GM12873 (cell line): ENCODE data around the gene SAMHD1.

Experiments used
- TF ChIP-seq, protein P1 (sequence below): IDR thresholded peaks from 2 replicates; pipeline ENCODE4 v1.5.1; 2012; ENCODE audit warnings: low read depth, mild to moderate bottlenecking, moderate library complexity, low read length, control low read depth; ENCODE audit not compliant: insufficient read depth; ENCODE audit errors: missing control alignments

SAMHD1 gene

GRCh38 chr20:36860339-36860738 is 91.2 kb downstream of the SAMHD1 start:
- TF ChIP-seq, protein P1, sequence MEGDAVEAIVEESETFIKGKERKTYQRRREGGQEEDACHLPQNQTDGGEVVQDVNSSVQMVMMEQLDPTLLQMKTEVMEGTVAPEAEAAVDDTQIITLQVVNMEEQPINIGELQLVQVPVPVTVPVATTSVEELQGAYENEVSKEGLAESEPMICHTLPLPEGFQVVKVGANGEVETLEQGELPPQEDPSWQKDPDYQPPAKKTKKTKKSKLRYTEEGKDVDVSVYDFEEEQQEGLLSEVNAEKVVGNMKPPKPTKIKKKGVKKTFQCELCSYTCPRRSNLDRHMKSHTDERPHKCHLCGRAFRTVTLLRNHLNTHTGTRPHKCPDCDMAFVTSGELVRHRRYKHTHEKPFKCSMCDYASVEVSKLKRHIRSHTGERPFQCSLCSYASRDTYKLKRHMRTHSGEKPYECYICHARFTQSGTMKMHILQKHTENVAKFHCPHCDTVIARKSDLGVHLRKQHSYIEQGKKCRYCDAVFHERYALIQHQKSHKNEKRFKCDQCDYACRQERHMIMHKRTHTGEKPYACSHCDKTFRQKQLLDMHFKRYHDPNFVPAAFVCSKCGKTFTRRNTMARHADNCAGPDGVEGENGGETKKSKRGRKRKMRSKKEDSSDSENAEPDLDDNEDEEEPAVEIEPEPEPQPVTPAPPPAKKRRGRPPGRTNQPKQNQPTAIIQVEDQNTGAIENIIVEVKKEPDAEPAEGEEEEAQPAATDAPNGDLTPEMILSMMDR: no peak

GRCh38 chr20:36859700-36860330 is 91.7 kb downstream of the SAMHD1 start:
- TF ChIP-seq, protein P1: no peak

DNA sequence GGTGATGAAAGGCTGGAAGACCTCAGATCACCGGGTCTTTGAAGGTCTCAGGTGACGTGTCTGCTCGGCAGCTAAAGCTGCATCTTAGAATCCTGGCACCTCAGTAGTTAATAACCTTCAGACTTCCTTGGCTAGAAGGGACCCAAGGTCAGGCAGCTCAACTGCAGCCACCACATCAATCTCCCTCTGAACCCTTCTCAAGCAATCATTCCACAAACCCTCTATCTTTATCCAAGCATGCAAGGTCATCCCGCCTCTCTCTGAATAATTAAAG is 92.3 kb downstream of the SAMHD1 start:
- TF ChIP-seq, protein P1: no peak

DNA sequence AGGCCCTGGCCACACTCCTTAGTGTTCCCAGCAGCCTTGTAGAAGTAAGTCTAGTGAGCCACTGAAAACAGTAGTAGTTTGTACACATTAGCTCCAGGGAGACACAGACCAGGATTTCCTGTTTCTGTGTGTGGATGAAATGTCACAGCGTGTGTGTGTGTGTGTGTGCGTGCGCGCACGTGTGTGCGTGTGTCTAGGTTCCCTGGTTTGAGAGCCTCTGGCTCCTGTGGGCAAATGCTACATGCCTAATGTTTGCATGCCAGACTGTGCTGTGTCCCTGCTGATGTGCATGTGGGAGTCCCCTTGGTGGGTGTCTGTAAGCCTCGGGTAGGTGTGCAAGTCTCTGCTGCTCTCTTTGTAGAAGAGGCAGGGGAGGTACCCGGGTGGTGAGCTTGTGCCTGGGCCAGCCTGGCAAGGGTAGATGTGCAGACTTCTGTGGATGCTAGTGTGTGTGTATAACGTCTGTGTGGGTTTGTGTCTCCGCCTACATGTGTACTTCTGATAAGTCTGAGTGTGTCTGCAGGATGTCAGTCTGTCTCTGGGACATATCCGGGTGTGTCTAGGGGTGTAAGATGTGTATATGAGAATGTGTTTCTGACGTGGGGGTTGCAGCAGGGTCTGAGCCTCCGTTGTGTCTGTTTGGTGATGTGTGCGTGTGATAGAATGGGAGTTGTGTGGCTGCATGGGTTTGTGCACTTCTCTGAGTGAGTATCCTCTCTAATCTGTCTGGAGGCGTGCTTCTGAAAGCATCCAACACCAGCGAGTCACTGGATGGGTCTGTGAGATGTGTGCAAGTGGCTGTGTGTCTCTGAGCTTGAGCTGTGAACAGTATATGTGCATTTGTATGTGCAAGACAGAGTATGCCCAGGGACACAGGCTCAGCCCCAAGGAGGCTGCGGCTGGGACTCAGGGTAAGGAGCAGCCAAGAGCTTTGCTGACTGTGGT is 94.5 kb downstream of the SAMHD1 start:
- TF ChIP-seq, protein P1: no peak

GRCh38 chr20:36856195-36856594 is 95.3 kb downstream of the SAMHD1 start:
- TF ChIP-seq, protein P1: no peak

DNA sequence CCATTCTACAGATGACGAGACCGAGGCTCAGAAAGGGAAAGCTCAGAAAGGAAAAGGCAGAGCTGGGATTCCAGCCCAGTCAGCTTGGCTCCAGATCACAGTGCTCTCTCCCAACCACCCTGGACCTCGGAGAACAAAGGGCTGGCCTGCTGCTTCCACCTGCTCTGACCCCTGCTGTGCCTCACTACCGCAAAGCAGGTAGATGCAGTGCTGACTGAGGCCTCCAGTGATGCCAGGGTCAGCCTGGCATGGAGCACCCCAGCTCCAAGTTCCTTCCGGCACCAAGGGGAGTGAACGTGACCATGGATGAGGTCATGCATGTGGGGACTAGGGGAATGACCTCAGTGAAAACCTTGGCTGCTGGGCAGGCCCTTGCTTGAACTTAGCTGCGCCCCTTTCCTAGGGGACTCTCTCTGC is 96.3 kb downstream of the SAMHD1 start:
- TF ChIP-seq, protein P1: no peak
